Keratinocyte (primary cell): ENCODE measurements around the gene BSG.

Source experiments
- EZH2 ChIP-seq: IDR thresholded peaks from one replicate; pipeline ENCODE4 v1.6.1; 2012; ENCODE audit warnings: inconsistent platforms, mild to moderate bottlenecking, low read length, moderate library complexity
- TF ChIP-seq, protein P1 (sequence below), 3 experiments: IDR thresholded peaks in 1 of 3; conservative IDR thresholded peaks in 1 of 3; optimal IDR thresholded peaks in 1 of 3; 2 replicates in 2 of 3; 3 replicates in 1 of 3; pipeline versions ENCODE3 to v1.5.1; 2011; ENCODE audit warnings: low read length in 3 of 3, mild to moderate bottlenecking in 3 of 3, moderate library complexity in 2 of 3, control low read depth in 1 of 3, inconsistent platforms in 1 of 3; ENCODE audit not compliant: insufficient read depth in 2 of 3; ENCODE audit errors: extremely low read depth in 1 of 3

DNA sequence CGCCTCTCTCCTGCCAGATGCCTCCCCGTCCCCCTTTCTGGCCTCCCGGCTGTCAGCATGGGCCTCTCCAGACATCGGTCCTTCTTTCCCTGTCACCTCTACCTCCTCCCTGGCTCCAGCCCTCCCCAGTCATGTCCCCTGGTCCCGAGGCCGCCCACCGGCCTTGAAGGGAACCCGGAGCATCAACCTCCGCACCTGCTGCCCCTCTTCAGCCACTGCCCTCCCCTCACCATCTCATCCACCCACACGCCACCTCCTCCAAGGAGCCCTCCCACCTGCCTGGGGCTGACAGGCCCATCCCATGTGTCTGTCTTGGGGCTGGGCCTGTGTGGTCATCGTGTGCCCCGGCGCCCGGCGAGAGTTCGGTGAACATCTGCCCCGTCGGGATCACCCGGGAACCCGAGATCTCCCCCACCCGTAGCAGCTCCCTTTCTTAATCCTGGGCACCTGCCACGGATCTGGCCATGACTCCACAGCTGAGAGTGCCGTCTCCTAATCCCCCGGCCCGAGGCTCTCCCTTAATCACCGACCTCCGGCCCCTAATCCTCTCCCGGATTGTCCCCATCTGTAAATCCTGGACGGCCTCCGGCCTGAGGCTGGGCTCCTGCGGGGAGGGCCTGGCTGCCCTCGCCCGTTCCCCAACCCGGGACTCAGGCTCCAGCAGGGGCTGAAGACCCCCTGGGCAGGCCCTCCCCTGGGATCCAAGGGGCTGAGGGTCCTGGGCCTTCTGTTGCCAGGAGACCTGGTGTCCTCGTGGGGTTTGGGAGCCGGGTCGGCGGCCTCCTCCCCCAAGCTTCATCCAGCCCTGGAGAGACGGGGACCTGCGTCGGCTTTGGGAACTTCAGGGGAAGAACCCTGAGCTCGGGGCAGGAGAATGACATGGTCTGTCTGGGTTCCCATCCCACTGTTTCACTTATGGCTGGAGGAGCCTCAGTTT lies 23.2 kb downstream of the BSG start:
- TF ChIP-seq, protein P1, sequence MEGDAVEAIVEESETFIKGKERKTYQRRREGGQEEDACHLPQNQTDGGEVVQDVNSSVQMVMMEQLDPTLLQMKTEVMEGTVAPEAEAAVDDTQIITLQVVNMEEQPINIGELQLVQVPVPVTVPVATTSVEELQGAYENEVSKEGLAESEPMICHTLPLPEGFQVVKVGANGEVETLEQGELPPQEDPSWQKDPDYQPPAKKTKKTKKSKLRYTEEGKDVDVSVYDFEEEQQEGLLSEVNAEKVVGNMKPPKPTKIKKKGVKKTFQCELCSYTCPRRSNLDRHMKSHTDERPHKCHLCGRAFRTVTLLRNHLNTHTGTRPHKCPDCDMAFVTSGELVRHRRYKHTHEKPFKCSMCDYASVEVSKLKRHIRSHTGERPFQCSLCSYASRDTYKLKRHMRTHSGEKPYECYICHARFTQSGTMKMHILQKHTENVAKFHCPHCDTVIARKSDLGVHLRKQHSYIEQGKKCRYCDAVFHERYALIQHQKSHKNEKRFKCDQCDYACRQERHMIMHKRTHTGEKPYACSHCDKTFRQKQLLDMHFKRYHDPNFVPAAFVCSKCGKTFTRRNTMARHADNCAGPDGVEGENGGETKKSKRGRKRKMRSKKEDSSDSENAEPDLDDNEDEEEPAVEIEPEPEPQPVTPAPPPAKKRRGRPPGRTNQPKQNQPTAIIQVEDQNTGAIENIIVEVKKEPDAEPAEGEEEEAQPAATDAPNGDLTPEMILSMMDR (optimal IDR thresholded peaks at IDR 0.05 in 1 of 3, IDR thresholded peaks at IDR 0.05 in 1 of 3, conservative IDR thresholded peaks at IDR 0.05 in 1 of 3; ENCODE audit: extremely low read depth in 1 of 3, insufficient read depth in 2 of 3, low read length in 3 of 3), result no peak
- TF ChIP-seq EZH2, result no peak
